Omental fat pad (tissue), 4 donors: ENCODE data around the gene CPLX1. TPM values are rescaled to one million over a fixed set of nuclear protein-coding genes. Genes with fewer than 3 reads are reported as not detected.

ENCODE experiments used
- ATAC-seq: fragments of 150-250 bp; one replicate; pipeline ENCODE4 v1.9.1; 2016; ENCODE audit warnings: mild to moderate bottlenecking, moderate library complexity; ENCODE audit not compliant: low FRiP score
- DNase-seq: peaks from one replicate; pipeline ENCODE4 v3.0.0-alpha.2; 2019; ENCODE audit warnings: low spot score
- CTCF ChIP-seq, 3 donors: fragments of 450-650 bp; IDR thresholded peaks; one replicate each; pipeline ENCODE4 v1.5.1; 2016 to 2017; ENCODE audit warnings: antibody characterized with exemption in 3 of 3, mild to moderate bottlenecking in 3 of 3, moderate library complexity in 2 of 3
- total RNA-seq, 4 donors: library from RNA; depleted of rRNA; stranded (reverse); fragments of >200 nt; gene quantifications; one replicate each; pipeline ENCODE4 v1.1.0, GENCODE V29; 2016

CPLX1 gene
- total RNA-seq, 4 donors from 2014 or later = 1.1 to 2.0 (median 1.9) TPM; not detected in 1

DNA sequence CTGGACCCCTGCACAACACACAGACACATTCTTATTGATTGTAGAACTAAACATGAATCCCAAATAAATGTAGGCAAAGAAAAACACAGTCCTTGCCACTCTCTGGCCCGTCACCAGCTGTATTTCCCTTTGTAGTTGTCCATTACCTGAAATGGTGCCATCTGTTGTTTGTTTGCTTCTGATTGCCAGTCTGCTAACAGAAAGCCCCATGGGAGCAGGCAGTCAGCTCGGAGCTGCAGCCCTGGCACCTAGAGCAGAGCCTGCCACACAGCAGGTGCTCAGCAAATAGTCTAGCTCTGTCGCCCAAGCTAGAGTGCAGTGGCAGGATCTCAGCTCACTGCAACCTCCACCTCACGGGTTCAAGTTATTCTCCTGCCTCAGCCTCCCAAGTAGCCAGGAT lies 28.9 kb downstream of the CPLX1 start:
- no peak for TF ChIP-seq CTCF (IDR thresholded peaks at IDR 0.05)
- DNase-seq = no peak
- no peak for ATAC-seq

DNA sequence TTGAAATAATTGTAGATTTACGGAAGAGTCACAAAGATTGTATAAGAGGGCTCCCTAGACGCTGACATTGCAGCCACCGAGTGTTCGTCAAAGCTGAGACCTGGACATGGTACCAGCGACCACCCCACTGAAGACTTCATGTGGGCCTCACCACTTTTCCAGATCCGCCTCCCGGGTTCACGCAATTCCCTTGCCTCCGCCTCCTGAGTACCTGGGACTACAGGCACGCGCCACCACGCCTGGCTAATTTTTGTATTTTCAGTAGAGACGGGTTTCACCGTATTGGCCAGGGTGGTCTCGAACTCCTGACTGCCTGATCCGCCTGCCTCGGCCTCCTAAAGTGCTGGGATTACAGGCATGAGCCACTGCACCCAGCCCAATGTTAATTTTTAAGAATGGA lies 29.7 kb downstream of the CPLX1 start:
- DNase-seq (no peak), ATAC-seq (no peak)
- TF ChIP-seq CTCF (IDR thresholded peaks at IDR 0.05) = no peak

GRCh38 chr4:795726-796119 lies 30.2 kb downstream of the CPLX1 start:
- TF ChIP-seq CTCF (IDR thresholded peaks at IDR 0.05) = no peak
- ATAC-seq = no peak
- DNase-seq = no peak

- ATAC-seq (no peak), DNase-seq (no peak)
- TF ChIP-seq CTCF (IDR thresholded peaks at IDR 0.05) = no peak
Measured at GRCh38 chr4:794900-795725, 30.8 kb downstream of the CPLX1 start.

GRCh38 chr4:793941-794621 lies 31.8 kb downstream of the CPLX1 start:
- TF ChIP-seq CTCF (IDR thresholded peaks at IDR 0.05) = no peak
- DNase-seq = no peak
- no peak for ATAC-seq

DNA sequence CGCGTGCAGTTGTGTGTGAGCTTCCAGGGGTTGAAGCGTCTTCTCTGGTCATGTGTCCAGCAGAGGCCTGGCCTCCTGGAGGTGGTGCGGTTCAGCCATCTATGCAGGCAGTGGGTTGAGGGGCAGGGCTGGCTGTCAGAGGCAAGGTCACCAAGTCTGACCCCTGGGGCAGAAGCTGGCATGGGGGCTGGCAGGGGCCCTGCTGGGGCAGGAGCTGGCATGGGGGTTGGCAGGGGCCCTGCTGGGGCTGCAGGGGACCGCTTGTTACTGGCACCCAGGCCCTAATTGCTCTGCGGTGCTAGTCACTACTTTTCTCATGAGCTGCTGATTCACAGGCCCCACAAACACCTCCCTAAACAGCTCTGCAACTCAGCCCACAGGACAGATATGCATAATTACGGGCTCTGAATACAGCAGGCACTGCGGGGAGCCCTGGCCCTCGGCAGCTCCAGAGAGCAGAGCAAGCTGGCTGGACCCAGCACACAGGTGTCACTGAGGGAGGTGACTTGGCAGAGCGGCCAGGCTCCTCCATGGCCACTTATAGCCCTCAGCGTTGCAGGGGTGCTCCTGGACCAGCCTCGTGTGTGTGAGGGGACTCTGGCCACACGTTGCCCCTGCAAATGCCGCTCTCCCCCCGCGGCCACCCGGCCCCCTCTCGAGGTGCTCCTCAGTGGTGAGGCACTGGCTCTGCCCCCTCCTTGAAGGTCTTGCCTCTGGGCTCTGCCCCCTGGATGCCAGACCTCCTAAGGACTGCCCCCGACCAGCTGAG lies 32.7 kb downstream of the CPLX1 start:
- ATAC-seq = no peak
- TF ChIP-seq CTCF (IDR thresholded peaks at IDR 0.05) = no peak
- DNase-seq = no peak
